HFFc6 (cell line): ENCODE results near the gene EPS8L3. TPM values are rescaled to one million over a fixed set of nuclear protein-coding genes. Genes with fewer than 3 reads are reported as not detected.
"Not testable (repeated sequence)": the region's sequence is repeated elsewhere in the genome, so short reads cannot be mapped to it uniquely, and the experiment has no call there.

Experiments
- DNase-seq: peaks from one replicate; pipeline ENCODE4 v3.0.0-alpha.2; 2018
- H3K27ac Mint-ChIP-seq: 2 replicates; pipeline ENCODE4 v1.8.0; 2020; ENCODE audit warnings: mild to moderate bottlenecking, mixed read lengths
- H3K27me3 Mint-ChIP-seq: 2 replicates; pipeline ENCODE4 v1.8.0; 2021; ENCODE audit warnings: mild to moderate bottlenecking, moderate library complexity, mixed read lengths; ENCODE audit not compliant: insufficient read depth
- H3K36me3 Mint-ChIP-seq: 2 replicates; pipeline ENCODE4 v1.8.0; 2021; ENCODE audit warnings: low read depth, mixed read lengths
- H3K4me1 Mint-ChIP-seq: 2 replicates; pipeline ENCODE4 v1.8.0; 2020; ENCODE audit warnings: low read depth, mixed read lengths
- H3K4me3 Mint-ChIP-seq: 2 replicates; pipeline ENCODE4 v1.8.0; 2020; ENCODE audit warnings: mild to moderate bottlenecking, moderate library complexity, mixed read lengths
- H3K9me3 Mint-ChIP-seq: 2 replicates; pipeline ENCODE4 v1.8.0; 2020; ENCODE audit warnings: mild to moderate bottlenecking, mixed read lengths
- CTCF ChIP-seq: fragments of 200-600 bp; sonication (generic); IDR thresholded peaks from 2 replicates; pipeline ENCODE4 v1.5.0; 2021; ENCODE audit warnings: antibody characterized with exemption, mild to moderate bottlenecking
- total RNA-seq, 6 experiments: library from RNA; stranded (reverse); fragmentation: NEBNext Ultra II Directional; extraction: Animal tissue kit (Norgen Biotek cat#: 25700); gene quantifications; 2 replicates in 1 of 6; 3 replicates in 5 of 6; pipeline ENCODE4 v1.2.3, GENCODE V29; 2021

EPS8L3 gene
- total RNA-seq, 6 experiments from 2014 or later = not detected

GRCh38 chr1:109754738-109755137 is 9.0 kb downstream of the EPS8L3 start:
- no peak for DNase-seq
- no peaks in the 10 kb centered on the region for H3K36me3 Mint-ChIP-seq
- no peak overlapping the region for H3K27ac Mint-ChIP-seq
- H3K9me3 Mint-ChIP-seq = no peaks in the 10 kb centered on the region
- peaks cover 26% of the 10 kb centered on the region for H3K27me3 Mint-ChIP-seq
- H3K4me1 Mint-ChIP-seq = peaks cover 8% of the 10 kb centered on the region
- no peak overlapping the region for H3K4me3 Mint-ChIP-seq
- TF ChIP-seq CTCF = no peak

- Mint-ChIP-seq H3K27ac (no peak overlapping the region), H3K27me3 (peaks cover 45% of the 10 kb centered on the region), H3K4me3 (no peak overlapping the region), H3K9me3 (peaks cover 11% of the 10 kb centered on the region), H3K4me1 (peaks cover 8% of the 10 kb centered on the region), H3K36me3 (peaks cover 6% of the 10 kb centered on the region)
- TF ChIP-seq CTCF = no peak
- DNase-seq = no peak
These were observed 12.0 kb downstream of the EPS8L3 start for GRCh38 chr1:109751531-109752260.

GRCh38 chr1:109750920-109751319 is 12.8 kb downstream of the EPS8L3 start:
- no peak overlapping the region for H3K4me3 Mint-ChIP-seq
- peaks cover 8% of the 10 kb centered on the region for H3K4me1 Mint-ChIP-seq
- peaks cover 6% of the 10 kb centered on the region for H3K36me3 Mint-ChIP-seq
- H3K9me3 Mint-ChIP-seq = peaks cover 11% of the 10 kb centered on the region
- no peak overlapping the region for H3K27ac Mint-ChIP-seq
- DNase-seq = no peak
- peaks cover 46% of the 10 kb centered on the region for H3K27me3 Mint-ChIP-seq
- TF ChIP-seq CTCF = no peak

GRCh38 chr1:109750241-109750882 is 13.4 kb downstream of the EPS8L3 start:
- H3K27ac Mint-ChIP-seq = no peak overlapping the region
- H3K36me3 Mint-ChIP-seq = peaks cover 6% of the 10 kb centered on the region
- peaks cover 46% of the 10 kb centered on the region for H3K27me3 Mint-ChIP-seq
- no peak overlapping the region for H3K4me3 Mint-ChIP-seq
- no peak for DNase-seq
- H3K4me1 Mint-ChIP-seq = peaks cover 8% of the 10 kb centered on the region
- H3K9me3 Mint-ChIP-seq = peaks cover 11% of the 10 kb centered on the region
- TF ChIP-seq CTCF = no peak

GRCh38 chr1:109749221-109749620 is 14.5 kb downstream of the EPS8L3 start:
- Mint-ChIP-seq H3K36me3 (peaks cover 6% of the 10 kb centered on the region), H3K9me3 (peaks cover 11% of the 10 kb centered on the region), H3K4me1 (peaks cover 8% of the 10 kb centered on the region), H3K27me3 (peaks cover 48% of the 10 kb centered on the region), H3K4me3 (no peak overlapping the region), H3K27ac (no peak overlapping the region)
- no peak for DNase-seq
- TF ChIP-seq CTCF = no peak

- peaks cover 49% of the 10 kb centered on the region for H3K27me3 Mint-ChIP-seq
These were observed 15.4 kb downstream of the EPS8L3 start for GRCh38 chr1:109748311-109748710.

More at GRCh38 chr1:109748311-109748710, 15.4 kb downstream of the EPS8L3 start:
- H3K27ac Mint-ChIP-seq, H3K36me3 Mint-ChIP-seq, H3K4me3 Mint-ChIP-seq, DNase-seq, H3K4me1 Mint-ChIP-seq: not testable (repeated sequence)
- peaks cover 11% of the 10 kb centered on the region for H3K9me3 Mint-ChIP-seq
